Measurements from ENCODE around the gene PTPRF. TPM values are rescaled to one million over a fixed set of nuclear protein-coding genes. Genes with fewer than 3 reads are reported as not detected.

Gene PTPRF
- total and polyA plus RNA-seq, 12 donors = 1.7 to 10.3 (median 4.5) TPM

DNA sequence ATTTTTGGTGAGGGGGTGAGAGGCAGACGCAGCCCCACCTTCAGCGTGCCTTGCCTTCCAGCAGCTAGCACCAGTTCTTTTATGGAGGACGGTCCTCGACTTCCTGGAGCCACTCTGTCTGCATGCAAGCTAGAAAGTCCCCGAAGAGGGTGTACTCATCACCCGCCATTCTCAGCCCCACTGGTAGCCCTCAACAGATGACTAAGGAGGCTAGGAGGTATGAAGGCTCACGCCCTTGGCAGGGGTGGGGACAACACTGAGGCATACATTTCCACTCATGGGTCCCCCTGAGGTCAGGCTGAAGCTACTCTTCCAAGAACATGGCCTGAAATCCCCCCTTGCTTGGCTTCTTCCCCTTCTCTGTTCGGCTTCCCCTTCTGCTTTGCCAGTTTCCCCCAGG lies 8.9 kb upstream of the PTPRF start:
- no peak for TF ChIP-seq CTCF (IDR thresholded peaks at IDR 0.05)
- intact Hi-C loops (cut with DNase I) = loop anchor here in 6 of 10 donors (10.0 kb wide), 5 partner anchors 123 to 523 kb away; partner anchors contain the start of gene ARTN (in 3 of the 6)
- no peak overlapping the region for H3K4me3 ChIP-seq
- 84 to 85% methylated on average over 8 of the region's 8 CpGs for WGBS, 2 donors
- H3K4me1 ChIP-seq = no peaks in the 10 kb centered on the region
- ATAC-seq = no peak
- no peak overlapping the region for H3K27ac ChIP-seq
- H3K36me3 ChIP-seq = no peaks in the 10 kb centered on the region
- H3K9me3 ChIP-seq = no peaks in the 10 kb centered on the region
- DNase-seq = no peak
- peaks cover 0 to 65% (median 41%) of the 10 kb centered on the region in 7 donors for H3K27me3 ChIP-seq

DNA sequence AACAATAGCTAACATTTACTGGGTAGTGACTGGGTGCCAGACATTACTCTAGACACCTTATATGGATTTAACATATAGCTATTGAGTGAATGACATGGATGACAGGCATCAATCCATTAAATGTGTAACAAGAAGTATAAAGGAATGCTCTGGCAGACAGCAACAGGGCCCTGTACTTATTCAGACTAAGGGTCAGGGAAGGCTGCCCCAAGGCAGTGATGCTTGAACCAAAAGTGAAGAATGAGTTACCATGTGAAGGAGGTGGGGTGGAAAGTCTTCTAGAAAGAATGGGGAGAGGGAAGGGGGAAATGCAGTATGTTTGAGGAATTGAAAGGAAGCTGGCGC lies 8.3 kb upstream of the PTPRF start:
- 90 to 97% methylated on average over 1 of the region's 1 CpG for WGBS, 2 donors
- no peak overlapping the region for H3K4me3 ChIP-seq
- ATAC-seq (no peak), DNase-seq (no peak)
- peaks cover 0 to 64% (median 41%) of the 10 kb centered on the region in 7 donors for H3K27me3 ChIP-seq
- intact Hi-C loops (cut with DNase I) = loop anchor here in 6 of 10 donors (10.0 kb wide), 5 partner anchors 122 to 522 kb away; partner anchors contain the start of gene ARTN (in 3 of the 6)
- no peak overlapping the region for H3K27ac ChIP-seq
- TF ChIP-seq CTCF (IDR thresholded peaks at IDR 0.05) = no peak
- H3K4me1 ChIP-seq = no peaks in the 10 kb centered on the region
- no peaks in the 10 kb centered on the region for H3K9me3 ChIP-seq
- H3K36me3 ChIP-seq = no peaks in the 10 kb centered on the region

DNA sequence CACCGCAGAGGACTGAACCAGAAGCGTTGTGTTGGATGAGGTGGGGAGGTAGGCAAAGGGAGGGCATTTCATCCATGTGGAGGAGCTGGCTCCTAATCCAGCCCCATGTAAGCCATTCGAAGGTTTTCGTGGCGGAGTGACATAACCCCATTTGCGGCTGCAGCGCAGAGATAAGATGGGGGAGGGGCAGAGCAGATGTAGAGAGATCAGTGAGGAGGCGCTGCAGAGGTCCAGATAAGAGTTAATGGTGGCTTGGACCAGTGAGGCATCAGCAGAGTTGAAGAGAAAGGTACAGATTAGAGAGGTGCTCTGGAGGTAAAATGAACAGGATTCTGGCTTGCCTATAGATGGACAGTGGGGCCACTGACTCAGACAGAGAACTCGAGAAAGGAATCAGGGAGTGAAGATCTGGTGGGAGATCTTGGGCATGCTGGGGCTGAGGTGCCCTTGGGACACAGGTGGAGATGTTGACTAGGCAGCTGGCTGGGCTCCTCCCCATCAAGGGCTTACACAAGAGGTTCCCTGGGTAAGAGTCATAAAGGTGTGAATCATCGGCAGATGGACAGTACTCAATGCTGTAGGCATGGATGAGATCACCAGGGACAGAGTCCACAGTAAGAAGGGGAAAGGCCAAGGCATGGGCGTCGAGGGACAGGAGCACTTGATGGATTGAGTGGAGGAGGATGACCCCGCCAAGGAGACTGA lies 7.8 kb upstream of the PTPRF start:
- peaks cover 0 to 59% (median 41%) of the 10 kb centered on the region in 7 donors for H3K27me3 ChIP-seq
- ATAC-seq (peak in 1 of 8 donors; percentile 21), DNase-seq (no peak)
- TF ChIP-seq CTCF (IDR thresholded peaks at IDR 0.05) = no peak
- WGBS, 2 donors = 57 to 61% methylated on average over 13 of the region's 13 CpGs
- no peaks in the 10 kb centered on the region for H3K36me3 ChIP-seq
- H3K27ac ChIP-seq = no peak overlapping the region
- intact Hi-C loops (cut with DNase I) = loop anchor here in 6 of 10 donors (10.0 kb wide), 5 partner anchors 122 to 522 kb away; partner anchors contain the start of gene ARTN (in 3 of the 6)
- H3K9me3 ChIP-seq = no peaks in the 10 kb centered on the region
- H3K4me1 ChIP-seq = no peaks in the 10 kb centered on the region
- H3K4me3 ChIP-seq = no peak overlapping the region

GRCh38 chr1:43524804-43525203 lies 5.9 kb upstream of the PTPRF start:
- 43 to 45% methylated on average over 8 of the region's 8 CpGs for WGBS, 2 donors
- no peaks in the 10 kb centered on the region for H3K9me3 ChIP-seq
- H3K4me3 ChIP-seq = no peak overlapping the region
- no peak for TF ChIP-seq CTCF (IDR thresholded peaks at IDR 0.05)
- intact Hi-C loops (cut with DNase I) = loop anchor here in 9 of 10 donors (5.0 to 10.0 kb wide), 11 partner anchors 120 to 527 kb away; partner anchors contain the start of genes ARTN (in 6 of the 9) and KDM4A (in 2 of the 9)
- H3K27ac ChIP-seq = no peak overlapping the region
- peak in 1 of 8 donors; percentile 22 for ATAC-seq
- no peaks in the 10 kb centered on the region for H3K36me3 ChIP-seq
- DNase-seq = no peak
- H3K4me1 ChIP-seq = peaks cover 0 to 6% (median 0%) of the 10 kb centered on the region in 9 donors
- H3K27me3 ChIP-seq = peaks cover 0 to 44% (median 30%) of the 10 kb centered on the region in 7 donors
